ENCODE results near the gene ERCC6L.

- TF ChIP-seq CTCF (IDR thresholded peaks at IDR 0.05) (no peak), POLR2A (IDR thresholded peaks at IDR 0.05) (no peak), POLR2AphosphoS5 (IDR thresholded peaks at IDR 0.05) (no peak)
Observed at GRCh38 chrX:72269671-72270251, 30.9 kb upstream of the ERCC6L start.
